ENCODE results near the gene ADARB1. TPM values are rescaled to one million over a fixed set of nuclear protein-coding genes. Genes with fewer than 3 reads are reported as not detected.

Gene ADARB1
- total and polyA plus RNA-seq, 2 of the 8 experiments (the other 6 are each of a cell fraction or from before 2014, with no cell fraction given), result 4.7 to 14.9 TPM

DNA sequence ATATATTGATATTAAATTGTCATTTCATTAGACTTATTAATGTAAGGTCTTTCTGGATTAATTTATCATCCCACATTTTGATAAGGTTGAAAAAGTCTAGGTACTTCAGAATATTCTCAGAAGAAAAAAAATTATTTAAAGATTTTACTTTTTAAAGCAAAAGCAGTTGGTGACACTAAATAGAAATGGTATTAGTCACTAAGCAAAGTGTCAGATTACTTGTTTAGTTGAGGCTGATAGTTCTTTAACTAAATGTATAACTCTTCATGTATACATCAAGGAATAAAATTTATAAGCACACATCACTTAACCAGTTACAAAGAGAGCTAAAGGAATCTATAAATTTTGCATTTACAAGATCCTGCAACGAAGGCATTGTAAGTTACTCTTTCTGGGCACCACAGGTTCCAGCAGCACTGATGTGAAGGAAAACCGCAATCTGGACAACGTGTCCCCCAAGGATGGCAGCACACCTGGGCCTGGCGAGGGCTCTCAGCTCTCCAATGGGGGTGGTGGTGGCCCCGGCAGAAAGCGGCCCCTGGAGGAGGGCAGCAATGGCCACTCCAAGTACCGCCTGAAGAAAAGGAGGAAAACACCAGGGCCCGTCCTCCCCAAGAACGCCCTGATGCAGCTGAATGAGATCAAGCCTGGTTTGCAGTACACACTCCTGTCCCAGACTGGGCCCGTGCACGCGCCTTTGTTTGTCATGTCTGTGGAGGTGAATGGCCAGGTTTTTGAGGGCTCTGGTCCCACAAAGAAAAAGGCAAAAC, 101.1 kb downstream of the ADARB1 start (continued):
- TF ChIP-seq, protein P1, sequence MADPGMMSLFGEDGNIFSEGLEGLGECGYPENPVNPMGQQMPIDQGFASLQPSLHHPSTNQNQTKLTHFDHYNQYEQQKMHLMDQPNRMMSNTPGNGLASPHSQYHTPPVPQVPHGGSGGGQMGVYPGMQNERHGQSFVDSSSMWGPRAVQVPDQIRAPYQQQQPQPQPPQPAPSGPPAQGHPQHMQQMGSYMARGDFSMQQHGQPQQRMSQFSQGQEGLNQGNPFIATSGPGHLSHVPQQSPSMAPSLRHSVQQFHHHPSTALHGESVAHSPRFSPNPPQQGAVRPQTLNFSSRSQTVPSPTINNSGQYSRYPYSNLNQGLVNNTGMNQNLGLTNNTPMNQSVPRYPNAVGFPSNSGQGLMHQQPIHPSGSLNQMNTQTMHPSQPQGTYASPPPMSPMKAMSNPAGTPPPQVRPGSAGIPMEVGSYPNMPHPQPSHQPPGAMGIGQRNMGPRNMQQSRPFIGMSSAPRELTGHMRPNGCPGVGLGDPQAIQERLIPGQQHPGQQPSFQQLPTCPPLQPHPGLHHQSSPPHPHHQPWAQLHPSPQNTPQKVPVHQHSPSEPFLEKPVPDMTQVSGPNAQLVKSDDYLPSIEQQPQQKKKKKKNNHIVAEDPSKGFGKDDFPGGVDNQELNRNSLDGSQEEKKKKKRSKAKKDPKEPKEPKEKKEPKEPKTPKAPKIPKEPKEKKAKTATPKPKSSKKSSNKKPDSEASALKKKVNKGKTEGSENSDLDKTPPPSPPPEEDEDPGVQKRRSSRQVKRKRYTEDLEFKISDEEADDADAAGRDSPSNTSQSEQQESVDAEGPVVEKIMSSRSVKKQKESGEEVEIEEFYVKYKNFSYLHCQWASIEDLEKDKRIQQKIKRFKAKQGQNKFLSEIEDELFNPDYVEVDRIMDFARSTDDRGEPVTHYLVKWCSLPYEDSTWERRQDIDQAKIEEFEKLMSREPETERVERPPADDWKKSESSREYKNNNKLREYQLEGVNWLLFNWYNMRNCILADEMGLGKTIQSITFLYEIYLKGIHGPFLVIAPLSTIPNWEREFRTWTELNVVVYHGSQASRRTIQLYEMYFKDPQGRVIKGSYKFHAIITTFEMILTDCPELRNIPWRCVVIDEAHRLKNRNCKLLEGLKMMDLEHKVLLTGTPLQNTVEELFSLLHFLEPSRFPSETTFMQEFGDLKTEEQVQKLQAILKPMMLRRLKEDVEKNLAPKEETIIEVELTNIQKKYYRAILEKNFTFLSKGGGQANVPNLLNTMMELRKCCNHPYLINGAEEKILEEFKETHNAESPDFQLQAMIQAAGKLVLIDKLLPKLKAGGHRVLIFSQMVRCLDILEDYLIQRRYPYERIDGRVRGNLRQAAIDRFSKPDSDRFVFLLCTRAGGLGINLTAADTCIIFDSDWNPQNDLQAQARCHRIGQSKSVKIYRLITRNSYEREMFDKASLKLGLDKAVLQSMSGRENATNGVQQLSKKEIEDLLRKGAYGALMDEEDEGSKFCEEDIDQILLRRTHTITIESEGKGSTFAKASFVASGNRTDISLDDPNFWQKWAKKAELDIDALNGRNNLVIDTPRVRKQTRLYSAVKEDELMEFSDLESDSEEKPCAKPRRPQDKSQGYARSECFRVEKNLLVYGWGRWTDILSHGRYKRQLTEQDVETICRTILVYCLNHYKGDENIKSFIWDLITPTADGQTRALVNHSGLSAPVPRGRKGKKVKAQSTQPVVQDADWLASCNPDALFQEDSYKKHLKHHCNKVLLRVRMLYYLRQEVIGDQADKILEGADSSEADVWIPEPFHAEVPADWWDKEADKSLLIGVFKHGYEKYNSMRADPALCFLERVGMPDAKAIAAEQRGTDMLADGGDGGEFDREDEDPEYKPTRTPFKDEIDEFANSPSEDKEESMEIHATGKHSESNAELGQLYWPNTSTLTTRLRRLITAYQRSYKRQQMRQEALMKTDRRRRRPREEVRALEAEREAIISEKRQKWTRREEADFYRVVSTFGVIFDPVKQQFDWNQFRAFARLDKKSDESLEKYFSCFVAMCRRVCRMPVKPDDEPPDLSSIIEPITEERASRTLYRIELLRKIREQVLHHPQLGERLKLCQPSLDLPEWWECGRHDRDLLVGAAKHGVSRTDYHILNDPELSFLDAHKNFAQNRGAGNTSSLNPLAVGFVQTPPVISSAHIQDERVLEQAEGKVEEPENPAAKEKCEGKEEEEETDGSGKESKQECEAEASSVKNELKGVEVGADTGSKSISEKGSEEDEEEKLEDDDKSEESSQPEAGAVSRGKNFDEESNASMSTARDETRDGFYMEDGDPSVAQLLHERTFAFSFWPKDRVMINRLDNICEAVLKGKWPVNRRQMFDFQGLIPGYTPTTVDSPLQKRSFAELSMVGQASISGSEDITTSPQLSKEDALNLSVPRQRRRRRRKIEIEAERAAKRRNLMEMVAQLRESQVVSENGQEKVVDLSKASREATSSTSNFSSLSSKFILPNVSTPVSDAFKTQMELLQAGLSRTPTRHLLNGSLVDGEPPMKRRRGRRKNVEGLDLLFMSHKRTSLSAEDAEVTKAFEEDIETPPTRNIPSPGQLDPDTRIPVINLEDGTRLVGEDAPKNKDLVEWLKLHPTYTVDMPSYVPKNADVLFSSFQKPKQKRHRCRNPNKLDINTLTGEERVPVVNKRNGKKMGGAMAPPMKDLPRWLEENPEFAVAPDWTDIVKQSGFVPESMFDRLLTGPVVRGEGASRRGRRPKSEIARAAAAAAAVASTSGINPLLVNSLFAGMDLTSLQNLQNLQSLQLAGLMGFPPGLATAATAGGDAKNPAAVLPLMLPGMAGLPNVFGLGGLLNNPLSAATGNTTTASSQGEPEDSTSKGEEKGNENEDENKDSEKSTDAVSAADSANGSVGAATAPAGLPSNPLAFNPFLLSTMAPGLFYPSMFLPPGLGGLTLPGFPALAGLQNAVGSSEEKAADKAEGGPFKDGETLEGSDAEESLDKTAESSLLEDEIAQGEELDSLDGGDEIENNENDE (IDR thresholded peaks at IDR 0.05; ENCODE audit: insufficient replicate concordance, low read length), result no peak
- TF ChIP-seq BCL11A (IDR thresholded peaks at IDR 0.05; ENCODE audit: low read depth in 2 of 2, low read length in 2 of 2), result no peak
- TF ChIP-seq CHD1 (IDR thresholded peaks at IDR 0.05; ENCODE audit: low read depth, low read length), result no peak
- TF ChIP-seq RAD21 (IDR thresholded peaks at IDR 0.05 in 1 of 2, conservative IDR thresholded peaks at IDR 0.05 in 1 of 2; ENCODE audit: low read depth in 2 of 2, low read length in 2 of 2), result no peak
- TF ChIP-seq JUN (IDR thresholded peaks at IDR 0.05; ENCODE audit: low read depth, low read length), result no peak
- TF ChIP-seq CBX5 (IDR thresholded peaks at IDR 0.05; ENCODE audit: low read depth, low read length), result no peak
- TF ChIP-seq GTF2F1 (IDR thresholded peaks at IDR 0.05; ENCODE audit: borderline replicate concordance, low read depth, low read length), result no peak
- no peak for TF ChIP-seq TEAD4 (IDR thresholded peaks at IDR 0.05; ENCODE audit: low read depth, low read length)
- no peak for TF ChIP-seq MAFK (IDR thresholded peaks at IDR 0.05; ENCODE audit: low read depth, low read length)
- no peak for TF ChIP-seq RXRA (IDR thresholded peaks at IDR 0.05; ENCODE audit: insufficient read depth, low read depth, low read length)

Measured in H1 (cell line).